Activated naive CD4-positive, alpha-beta T cell treated with anti-CD3 and anti-CD28 coated beads for 36 hours (primary cell): ENCODE data around the gene OTOF. TPM values are rescaled to one million over a fixed set of nuclear protein-coding genes. Genes with fewer than 3 reads are reported as not detected.

Experiments used
- CTCF ChIA-PET: fragments of 350-600 bp; sonication (Branson Sonifier 250); formaldehyde crosslinking; loops from one replicate; lab custom pipeline; 2021; ENCODE audit warnings: antibody characterized with exemption; lab: Charles Lee
- DNase-seq: peaks from one replicate; pipeline ENCODE4 v3.0.0-alpha.2; 2020
- H3K27ac Mint-ChIP-seq: one replicate; pipeline ENCODE4 v1.8.0; 2021; ENCODE audit warnings: mild to moderate bottlenecking, mixed read lengths
- H3K27me3 Mint-ChIP-seq: one replicate; pipeline ENCODE4 v1.8.0; 2021; ENCODE audit warnings: low read depth, mixed read lengths
- H3K36me3 Mint-ChIP-seq: one replicate; pipeline ENCODE4 v1.8.0; 2021; ENCODE audit warnings: low read depth, mixed read lengths
- H3K4me1 Mint-ChIP-seq: one replicate; pipeline ENCODE4 v1.8.0; 2021; ENCODE audit warnings: low read depth, mixed read lengths
- H3K4me3 Mint-ChIP-seq: one replicate; pipeline ENCODE4 v1.8.0; 2021; ENCODE audit warnings: mild to moderate bottlenecking, moderate library complexity, mixed read lengths
- H3K9me3 Mint-ChIP-seq: one replicate; pipeline ENCODE4 v1.8.0; 2021; ENCODE audit warnings: mixed read lengths
- intact Hi-C: fragments of 100-400 bp; cut with micrococcal nuclease; formaldehyde crosslinking; loops from one replicate; pipeline ENCODE4 v1.15.1; 2023
- total RNA-seq, 2 experiments: library from RNA; stranded (reverse); gene quantifications; one replicate each; pipeline ENCODE4 v1.2.3, GENCODE V29; 2021

Gene OTOF
- total RNA-seq, 2 experiments from 2014 or later, result 0.45 to 0.52 TPM

DNA sequence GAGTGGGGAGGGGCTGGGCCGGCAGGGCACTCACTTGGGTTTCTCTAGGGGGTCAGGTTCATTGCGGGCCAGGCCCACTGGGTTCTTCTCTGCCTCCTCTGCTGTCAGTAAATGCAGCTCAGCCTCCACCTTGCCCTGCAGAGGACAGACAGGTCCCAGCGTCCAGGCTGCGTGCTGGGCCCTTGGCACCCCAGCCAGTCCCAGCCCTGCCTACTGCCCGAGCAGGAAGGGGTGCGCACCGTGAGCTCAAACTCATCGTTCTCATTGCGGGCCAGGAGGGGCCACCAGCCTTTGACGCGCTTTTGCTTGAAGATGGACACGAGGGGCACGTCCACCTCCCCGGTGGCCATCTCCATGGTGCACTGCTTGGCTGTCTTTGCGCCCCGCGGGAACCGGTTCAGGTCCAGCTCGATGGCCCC is 17.3 kb downstream of the OTOF start:
- CTCF ChIA-PET, result no interaction called here
- H3K9me3 Mint-ChIP-seq, result no peaks in the 10 kb centered on the region
- DNase-seq, result no peak
- H3K27me3 Mint-ChIP-seq, result no peaks in the 10 kb centered on the region
- intact Hi-C loops, result no loop called here
- H3K27ac Mint-ChIP-seq, result no peak overlapping the region
- H3K4me1 Mint-ChIP-seq, result no peaks in the 10 kb centered on the region
- H3K4me3 Mint-ChIP-seq, result no peak overlapping the region
- no peaks in the 10 kb centered on the region for H3K36me3 Mint-ChIP-seq

DNA sequence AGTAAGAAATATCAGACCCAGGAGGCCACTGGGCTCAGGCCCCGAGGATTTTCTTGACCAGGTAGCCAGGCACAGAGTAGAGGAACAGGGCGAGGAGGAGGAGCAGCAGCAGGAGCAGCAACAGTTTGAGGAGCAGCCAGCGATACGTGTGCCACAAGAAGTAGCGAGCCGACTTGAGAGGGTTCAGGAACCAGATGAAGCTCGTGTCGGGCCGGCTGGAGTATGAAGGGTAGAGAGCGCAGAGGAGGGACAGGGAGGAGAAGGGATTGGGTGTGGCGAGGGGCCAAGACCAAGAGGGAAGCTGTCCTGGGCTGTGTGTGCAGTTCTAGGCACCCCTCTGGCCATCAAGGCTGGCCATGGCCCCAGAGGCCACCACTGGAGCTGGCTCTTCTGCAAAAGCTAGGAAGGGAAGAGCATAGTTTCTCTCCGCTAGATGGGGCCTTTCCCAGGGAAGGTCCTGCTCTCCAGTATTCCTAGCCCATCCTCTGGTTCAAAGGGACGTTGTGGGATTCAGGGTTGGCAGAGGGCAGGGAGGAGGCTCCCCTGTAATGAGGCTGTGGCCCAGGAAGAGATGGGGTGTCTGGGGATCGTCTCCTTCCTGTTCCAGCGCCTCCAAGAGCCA is 17.8 kb downstream of the OTOF start:
- H3K27me3 Mint-ChIP-seq, result no peaks in the 10 kb centered on the region
- H3K36me3 Mint-ChIP-seq, result no peaks in the 10 kb centered on the region
- CTCF ChIA-PET, result no interaction called here
- intact Hi-C loops, result no loop called here
- no peak for DNase-seq
- H3K4me3 Mint-ChIP-seq, result no peak overlapping the region
- no peaks in the 10 kb centered on the region for H3K9me3 Mint-ChIP-seq
- no peak overlapping the region for H3K27ac Mint-ChIP-seq
- H3K4me1 Mint-ChIP-seq, result no peaks in the 10 kb centered on the region

DNA sequence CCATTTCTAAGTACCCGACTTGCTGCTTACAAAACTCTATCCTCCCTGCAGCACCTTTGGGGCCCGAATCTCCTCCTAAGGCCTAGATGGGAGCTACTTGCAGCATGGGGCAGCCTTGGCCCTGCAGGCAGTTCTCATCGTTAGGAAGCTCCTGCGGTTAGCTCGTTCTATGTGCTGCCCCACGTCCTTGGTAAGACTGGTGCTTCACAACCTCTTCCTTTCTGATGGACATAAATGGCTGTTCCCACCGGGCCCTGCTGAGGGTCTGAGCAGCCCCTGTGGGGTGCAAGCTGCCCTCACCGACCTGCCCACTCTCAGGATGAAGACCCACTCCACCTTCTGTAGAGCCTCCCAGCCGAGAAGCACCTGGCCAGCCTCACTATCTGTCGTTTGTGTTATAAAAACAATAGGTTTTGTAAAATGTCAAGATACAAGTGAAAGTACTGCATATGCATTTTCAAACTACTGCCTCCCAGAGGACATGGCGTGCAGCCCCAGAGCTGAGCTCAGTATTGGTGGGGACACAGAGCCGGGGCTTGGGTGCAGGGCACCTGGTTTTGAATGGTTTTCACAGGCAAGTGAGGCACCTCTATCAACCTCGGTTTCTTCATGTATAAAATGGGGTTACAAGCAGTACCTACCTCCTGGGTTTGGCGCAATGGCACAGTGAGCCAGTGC is 19.4 kb downstream of the OTOF start:
- Mint-ChIP-seq H3K4me1 (no peaks in the 10 kb centered on the region), H3K9me3 (no peaks in the 10 kb centered on the region), H3K27me3 (no peaks in the 10 kb centered on the region), H3K36me3 (no peaks in the 10 kb centered on the region), H3K4me3 (no peak overlapping the region), H3K27ac (no peak overlapping the region)
- CTCF ChIA-PET, result interaction anchor here (0.7 kb wide), 1 partner anchor 251 kb away, joined by 3 read pairs; no protein-coding TSS in a partner anchor
- intact Hi-C loops, result no loop called here
- DNase-seq, result no peak

DNA sequence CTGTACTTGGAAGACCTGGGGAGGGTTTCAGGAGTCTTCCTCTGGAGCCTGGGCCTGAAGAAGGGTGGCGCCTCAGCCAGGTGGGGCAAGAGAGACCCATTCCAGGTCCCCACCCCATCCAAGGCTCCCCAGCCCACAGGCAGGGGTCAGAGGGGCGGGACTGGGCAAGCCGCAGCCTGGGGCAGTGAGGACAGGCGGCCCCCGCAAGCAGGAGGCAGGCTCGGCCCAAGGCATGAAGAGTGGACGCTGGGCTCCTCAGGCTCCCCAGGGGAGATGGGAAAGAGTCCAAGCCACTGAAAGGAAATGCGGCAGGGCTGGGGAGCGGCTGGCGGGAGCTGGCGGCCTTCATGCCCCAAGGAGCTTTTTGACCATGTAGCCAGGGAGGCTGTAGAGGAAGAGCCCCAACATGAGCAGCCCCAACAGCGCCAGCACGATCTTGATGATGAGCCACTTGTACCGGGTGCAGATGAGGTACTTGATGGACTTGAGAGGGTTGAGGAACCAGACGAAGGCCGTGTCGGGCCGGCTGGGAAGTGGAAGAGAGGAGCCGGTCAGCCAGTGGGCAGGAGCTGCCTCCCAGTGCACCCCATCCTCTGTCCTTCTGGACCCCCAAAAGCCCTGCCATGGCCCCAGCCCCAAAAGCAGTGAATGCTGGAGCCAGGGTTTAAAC is 20.1 kb downstream of the OTOF start:
- Mint-ChIP-seq H3K4me1 (no peaks in the 10 kb centered on the region), H3K36me3 (no peaks in the 10 kb centered on the region), H3K4me3 (no peak overlapping the region), H3K27me3 (no peaks in the 10 kb centered on the region), H3K9me3 (no peaks in the 10 kb centered on the region), H3K27ac (no peak overlapping the region)
- intact Hi-C loops, result no loop called here
- CTCF ChIA-PET, result no interaction called here
- DNase-seq, result no peak

DNA sequence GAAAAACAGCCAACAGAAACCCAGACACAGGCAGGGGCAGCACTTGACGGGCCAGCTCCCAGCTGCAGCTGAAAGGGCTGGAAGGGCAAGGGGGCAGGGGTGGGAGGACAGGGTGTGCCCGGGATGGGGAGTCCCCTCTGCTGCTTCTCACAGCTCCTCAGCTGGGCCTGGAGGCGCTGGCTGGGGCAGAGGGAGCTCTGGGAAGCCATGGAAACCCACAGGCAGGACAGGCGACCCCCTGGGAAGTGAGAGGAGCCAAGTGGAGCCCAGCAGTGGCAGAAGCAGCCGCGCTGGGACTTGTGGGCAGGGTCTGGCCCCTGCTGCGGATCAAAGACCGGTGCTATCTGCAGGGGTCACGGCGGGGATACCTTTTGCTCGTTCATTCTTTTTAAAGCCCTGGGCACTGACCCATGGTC is 20.7 kb downstream of the OTOF start:
- Mint-ChIP-seq H3K4me3 (no peak overlapping the region), H3K27me3 (no peaks in the 10 kb centered on the region), H3K36me3 (no peaks in the 10 kb centered on the region), H3K27ac (no peak overlapping the region), H3K9me3 (no peaks in the 10 kb centered on the region), H3K4me1 (no peaks in the 10 kb centered on the region)
- CTCF ChIA-PET, result no interaction called here
- DNase-seq, result no peak
- intact Hi-C loops, result no loop called here

DNA sequence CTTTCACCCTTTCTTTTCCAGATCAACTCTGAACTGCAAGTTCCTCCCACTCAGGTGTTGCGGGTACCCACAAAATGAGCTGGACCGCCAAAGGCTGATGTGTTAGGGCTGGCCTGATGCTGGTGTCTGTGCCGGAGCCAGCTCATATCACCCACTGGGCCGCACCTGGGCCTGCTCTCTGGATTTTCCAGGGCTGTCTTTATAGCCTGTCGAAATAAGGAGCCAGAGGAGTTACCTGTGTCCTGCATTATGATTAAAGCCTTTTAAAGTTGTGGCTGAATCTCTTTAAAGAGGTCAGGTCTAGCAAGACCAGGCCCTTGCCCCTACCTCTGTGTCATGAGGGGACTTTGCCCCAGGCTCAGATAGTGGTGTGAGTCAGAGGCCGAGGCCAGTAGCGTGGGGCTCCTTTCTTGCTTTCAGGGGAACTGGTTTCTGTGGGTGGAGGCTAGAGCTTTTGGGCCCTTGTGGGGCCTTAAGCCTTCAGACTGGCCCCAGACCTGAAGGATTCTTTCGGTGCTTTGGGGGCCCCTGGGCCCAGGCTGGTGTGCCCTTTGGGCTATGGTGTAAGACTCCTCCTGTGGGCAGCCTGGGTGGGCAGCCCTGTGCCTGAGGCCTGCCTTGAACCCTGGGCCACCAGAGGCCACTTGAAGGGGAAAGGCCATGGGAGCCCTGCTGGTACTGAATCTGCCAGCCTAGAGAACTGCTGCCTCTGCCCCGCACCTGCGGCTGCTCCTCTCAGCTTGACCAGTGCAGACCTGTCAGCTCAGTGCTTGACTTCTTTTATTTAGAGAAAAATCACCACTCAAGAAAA is 21.3 kb downstream of the OTOF start:
- CTCF ChIA-PET, result interaction anchor here (0.6 kb wide), 1 partner anchor 945 kb away, joined by 3 read pairs; no protein-coding TSS in a partner anchor
- Mint-ChIP-seq H3K4me1 (no peaks in the 10 kb centered on the region), H3K27ac (no peak overlapping the region), H3K27me3 (no peaks in the 10 kb centered on the region), H3K36me3 (no peaks in the 10 kb centered on the region), H3K4me3 (no peak overlapping the region), H3K9me3 (no peaks in the 10 kb centered on the region)
- intact Hi-C loops, result no loop called here
- DNase-seq, result no peak

DNA sequence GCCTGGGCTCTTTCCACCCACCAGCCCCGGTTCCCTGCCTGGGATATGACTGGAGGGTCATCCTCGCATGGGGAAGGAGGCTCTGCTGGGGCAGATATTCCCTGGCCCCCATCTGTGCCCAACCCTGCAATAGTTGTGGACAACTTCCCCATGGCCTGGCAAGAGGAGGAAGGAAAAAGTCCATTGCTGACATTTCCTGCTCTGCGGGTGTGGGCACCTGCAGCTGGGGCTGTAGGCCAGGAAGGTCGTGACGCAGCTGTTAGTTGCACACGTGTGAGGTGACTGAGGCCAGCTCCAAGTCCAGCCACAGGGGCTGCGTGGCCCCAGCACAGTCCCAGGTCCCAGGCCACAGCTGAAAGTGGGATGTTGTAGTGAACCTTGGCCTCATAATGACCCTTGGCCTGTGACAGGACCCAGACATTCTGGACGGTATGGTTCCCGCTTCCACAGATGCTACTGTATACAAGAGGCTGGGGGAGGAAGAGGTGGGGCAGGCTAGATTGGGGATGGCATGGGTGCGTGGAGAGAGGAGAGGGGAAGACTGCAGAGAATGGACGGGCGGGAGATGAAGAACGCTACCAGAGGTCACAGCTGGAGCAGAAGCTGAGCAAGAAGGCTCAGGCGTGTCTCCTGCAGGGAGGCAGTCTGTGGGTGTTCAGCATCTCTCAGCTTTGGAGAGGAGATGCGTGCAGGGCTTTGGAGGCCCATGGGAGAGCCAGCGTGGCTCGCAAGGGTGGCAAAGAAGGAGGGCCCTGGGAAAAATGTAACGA is 22.1 kb downstream of the OTOF start:
- DNase-seq, result no peak
- Mint-ChIP-seq H3K27ac (no peak overlapping the region), H3K4me1 (no peaks in the 10 kb centered on the region), H3K9me3 (no peaks in the 10 kb centered on the region), H3K4me3 (no peak overlapping the region), H3K36me3 (no peaks in the 10 kb centered on the region), H3K27me3 (no peaks in the 10 kb centered on the region)
- intact Hi-C loops, result no loop called here
- CTCF ChIA-PET, result interaction anchor here (0.6 kb wide), 1 partner anchor 944 kb away, joined by 3 read pairs; no protein-coding TSS in a partner anchor

DNA sequence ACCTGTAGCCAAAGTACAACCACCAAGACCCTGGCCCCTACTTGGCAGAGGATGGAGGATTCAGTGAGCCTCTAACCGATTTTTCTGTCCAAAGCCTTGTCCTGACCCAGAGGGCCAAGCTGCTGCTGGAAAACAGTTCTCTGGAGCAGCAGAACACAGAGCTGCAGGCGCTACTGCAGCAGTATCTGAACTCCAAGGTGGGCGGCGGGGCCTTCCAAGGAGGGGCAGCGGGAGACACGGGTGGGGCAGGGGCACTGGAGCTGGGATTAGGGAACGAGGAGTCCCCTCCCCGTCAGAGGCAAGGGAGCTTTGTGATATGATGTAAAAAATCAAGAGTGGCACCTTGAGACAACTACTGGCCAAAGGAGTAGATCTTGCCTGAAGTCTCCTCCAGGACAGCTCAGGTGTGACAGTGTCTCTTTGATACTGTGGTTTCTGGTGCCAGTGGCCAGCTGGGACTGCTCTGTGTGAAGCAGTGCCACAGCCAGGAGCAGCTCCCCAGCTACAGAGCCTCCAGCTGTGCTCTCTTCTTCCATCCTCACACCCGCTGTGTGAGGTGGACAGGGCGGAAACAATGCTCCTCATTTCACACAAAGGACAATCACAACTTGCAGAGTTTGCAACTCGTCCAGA is 22.8 kb downstream of the OTOF start:
- CTCF ChIA-PET, result no interaction called here

DNA sequence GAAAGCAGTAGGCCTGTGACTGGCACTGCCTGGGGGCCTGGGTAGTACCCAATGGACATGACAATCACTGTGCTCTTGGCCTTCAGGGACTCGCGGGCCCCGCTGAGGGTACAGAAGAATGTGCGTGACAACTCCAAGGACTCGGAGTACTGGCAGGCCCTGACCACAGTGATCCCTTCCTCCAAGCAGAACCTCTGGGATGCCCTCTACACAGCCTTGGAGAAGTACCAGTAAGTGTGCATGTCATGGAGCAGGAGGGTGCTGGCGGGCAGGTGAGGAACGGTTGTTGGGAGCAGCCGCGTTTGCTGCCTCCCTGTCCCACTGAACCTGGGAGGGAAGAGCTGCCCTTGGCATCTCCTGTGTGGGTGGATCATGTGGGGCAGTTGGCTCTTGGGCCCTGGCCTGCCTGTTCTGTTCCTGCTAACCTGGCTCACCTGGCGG is 23.3 kb downstream of the OTOF start:
- CTCF ChIA-PET, result no interaction called here
- no peaks in the 10 kb centered on the region for H3K9me3 Mint-ChIP-seq
- H3K27me3 Mint-ChIP-seq, result no peaks in the 10 kb centered on the region
- intact Hi-C loops, result no loop called here
- no peak overlapping the region for H3K27ac Mint-ChIP-seq
- H3K4me3 Mint-ChIP-seq, result no peak overlapping the region
- H3K4me1 Mint-ChIP-seq, result no peaks in the 10 kb centered on the region
- no peaks in the 10 kb centered on the region for H3K36me3 Mint-ChIP-seq
- DNase-seq, result no peak

More for the DNA sequence above, 22.8 kb downstream of the OTOF start:
- Mint-ChIP-seq H3K36me3 (no peaks in the 10 kb centered on the region), H3K4me1 (no peaks in the 10 kb centered on the region), H3K9me3 (no peaks in the 10 kb centered on the region), H3K27ac (no peak overlapping the region), H3K27me3 (no peaks in the 10 kb centered on the region), H3K4me3 (no peak overlapping the region)
- no peak for DNase-seq
- intact Hi-C loops, result no loop called here

DNA sequence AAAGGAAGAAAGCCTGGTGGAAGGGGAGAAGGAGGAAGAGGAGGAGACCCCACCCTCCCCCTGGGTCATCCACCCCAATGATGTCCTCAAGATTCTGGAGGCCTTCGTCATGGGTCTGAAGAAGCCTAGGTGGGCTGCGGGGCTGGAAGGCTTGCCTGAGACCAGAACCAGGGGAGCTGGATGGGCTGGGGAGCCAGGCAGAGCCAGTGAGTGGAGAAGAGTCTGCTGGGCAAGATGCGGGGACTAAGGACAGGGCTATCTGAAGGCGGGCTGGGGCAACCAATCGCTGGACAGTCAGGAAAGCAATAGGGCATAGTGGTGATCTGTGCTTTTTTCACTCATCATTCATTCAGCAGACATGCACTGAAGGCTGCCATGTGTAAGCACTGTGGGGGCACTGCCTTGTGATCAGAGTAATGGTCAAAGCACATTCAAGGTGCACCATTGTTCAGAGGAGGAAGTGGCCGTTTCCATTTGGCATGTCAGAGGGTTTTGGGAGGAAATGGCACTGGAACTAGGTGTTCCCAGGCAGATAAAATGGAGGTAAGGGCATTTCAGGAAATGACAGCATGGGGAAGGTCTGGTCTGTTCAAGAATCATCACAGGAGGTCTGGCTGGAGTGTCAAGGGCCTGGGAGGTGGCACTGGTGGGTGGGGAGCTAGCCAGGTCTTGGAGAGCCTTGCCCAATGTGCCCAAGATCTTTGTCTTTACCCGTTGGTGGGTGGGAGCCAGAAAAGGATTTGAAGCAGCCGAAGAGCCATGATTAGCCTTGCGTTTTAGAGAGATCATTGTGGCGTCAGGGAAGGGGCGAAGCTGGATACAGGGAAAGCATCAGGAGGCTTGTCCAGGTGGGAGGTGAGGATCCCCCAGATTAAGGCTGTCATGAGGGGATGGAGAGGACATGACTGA is 24.2 kb downstream of the OTOF start:
- Mint-ChIP-seq H3K27me3 (no peaks in the 10 kb centered on the region), H3K36me3 (no peaks in the 10 kb centered on the region), H3K9me3 (no peaks in the 10 kb centered on the region), H3K4me3 (no peak overlapping the region), H3K27ac (no peak overlapping the region), H3K4me1 (no peaks in the 10 kb centered on the region)
- intact Hi-C loops, result no loop called here
- CTCF ChIA-PET, result no interaction called here
- DNase-seq, result no peak

DNA sequence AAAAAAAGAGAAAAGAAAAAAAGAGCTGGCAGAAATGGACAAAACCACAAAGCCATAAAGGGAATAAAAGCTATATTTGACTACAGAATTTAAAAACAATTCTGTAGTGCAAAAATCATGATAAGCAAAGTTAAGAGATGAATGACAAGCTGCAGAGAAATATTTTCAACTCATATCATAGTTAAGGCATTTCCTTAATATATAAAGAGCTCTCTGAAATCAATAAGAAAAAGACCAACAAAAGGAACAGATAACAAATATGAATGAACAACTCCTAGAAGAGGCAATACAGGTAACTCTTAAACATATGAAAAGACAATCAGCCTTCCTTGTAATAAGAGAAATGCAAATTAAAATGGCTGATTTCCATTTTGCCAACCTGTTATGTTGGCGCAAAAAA is 26.2 kb downstream of the OTOF start:
- Mint-ChIP-seq H3K4me1 (no peaks in the 10 kb centered on the region), H3K4me3 (no peak overlapping the region), H3K36me3 (no peaks in the 10 kb centered on the region), H3K27ac (no peak overlapping the region), H3K9me3 (no peaks in the 10 kb centered on the region), H3K27me3 (no peaks in the 10 kb centered on the region)
- DNase-seq, result no peak
- CTCF ChIA-PET, result interaction anchor here (0.8 kb wide), 1 partner anchor 10 kb away, joined by 3 read pairs; no protein-coding TSS in a partner anchor
- intact Hi-C loops, result no loop called here
